ENCODE data around the gene ZNF608.

DNA sequence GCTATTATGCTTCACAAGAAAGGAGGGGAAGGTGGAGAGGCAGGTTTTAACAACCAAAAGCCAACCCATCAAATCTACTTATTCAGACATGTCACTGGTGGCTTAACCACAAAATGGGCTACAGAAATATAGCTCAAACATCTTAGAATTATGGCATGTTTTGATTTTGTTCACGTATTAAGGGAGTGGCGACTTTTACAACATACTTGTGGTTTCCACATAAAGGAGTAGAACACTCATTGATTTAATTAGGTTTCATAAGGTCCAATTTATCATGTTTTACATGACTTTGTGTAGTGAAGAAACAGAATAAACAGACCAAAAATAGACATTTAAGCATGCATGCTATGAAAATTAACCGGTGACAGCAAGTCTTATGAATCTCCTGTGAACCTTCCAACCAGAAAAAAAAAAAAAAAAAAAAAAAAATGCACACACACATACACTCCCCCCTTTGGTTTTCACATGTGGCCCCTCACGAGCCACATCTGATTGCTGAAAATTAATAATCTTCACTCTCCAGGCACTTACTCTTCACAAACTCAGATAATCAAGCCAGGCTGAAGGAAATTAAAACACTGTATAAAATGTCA lies 5.4 kb downstream of the ZNF608 start:
- peak; percentile 56 for TF ChIP-seq POLR2AphosphoS5 (IDR thresholded peaks at IDR 0.05)
- TF ChIP-seq EP300 (IDR thresholded peaks at IDR 0.05): no peak
- TF ChIP-seq, protein P1, sequence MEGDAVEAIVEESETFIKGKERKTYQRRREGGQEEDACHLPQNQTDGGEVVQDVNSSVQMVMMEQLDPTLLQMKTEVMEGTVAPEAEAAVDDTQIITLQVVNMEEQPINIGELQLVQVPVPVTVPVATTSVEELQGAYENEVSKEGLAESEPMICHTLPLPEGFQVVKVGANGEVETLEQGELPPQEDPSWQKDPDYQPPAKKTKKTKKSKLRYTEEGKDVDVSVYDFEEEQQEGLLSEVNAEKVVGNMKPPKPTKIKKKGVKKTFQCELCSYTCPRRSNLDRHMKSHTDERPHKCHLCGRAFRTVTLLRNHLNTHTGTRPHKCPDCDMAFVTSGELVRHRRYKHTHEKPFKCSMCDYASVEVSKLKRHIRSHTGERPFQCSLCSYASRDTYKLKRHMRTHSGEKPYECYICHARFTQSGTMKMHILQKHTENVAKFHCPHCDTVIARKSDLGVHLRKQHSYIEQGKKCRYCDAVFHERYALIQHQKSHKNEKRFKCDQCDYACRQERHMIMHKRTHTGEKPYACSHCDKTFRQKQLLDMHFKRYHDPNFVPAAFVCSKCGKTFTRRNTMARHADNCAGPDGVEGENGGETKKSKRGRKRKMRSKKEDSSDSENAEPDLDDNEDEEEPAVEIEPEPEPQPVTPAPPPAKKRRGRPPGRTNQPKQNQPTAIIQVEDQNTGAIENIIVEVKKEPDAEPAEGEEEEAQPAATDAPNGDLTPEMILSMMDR (IDR thresholded peaks at IDR 0.05): no peak

All from gastroesophageal sphincter (tissue), 3 donors.